Limb (tissue), 2 donors: ENCODE results near the gene PACSIN1.
"Not testable (repeated sequence)": the region's sequence is repeated elsewhere in the genome, so short reads cannot be mapped to it uniquely, and the experiment has no call there.

Experiments
- DNase-seq, 2 donors: peaks; one replicate each; pipeline ENCODE4 v3.0.0-alpha.2; 2016; ENCODE audit errors: extremely low spot score in 2 of 2

The PACSIN1 gene

GRCh38 chr6:34457742-34458735 is 7.8 kb upstream of the PACSIN1 start:
- no peak for DNase-seq

GRCh38 chr6:34459899-34460593 is 5.8 kb upstream of the PACSIN1 start:
- DNase-seq: no peak

GRCh38 chr6:34460796-34461507 is 4.9 kb upstream of the PACSIN1 start:
- DNase-seq: no peak

GRCh38 chr6:34462010-34462409 is 3.9 kb upstream of the PACSIN1 start:
- no peak for DNase-seq

GRCh38 chr6:34462551-34462971 is 3.3 kb upstream of the PACSIN1 start:
- DNase-seq: no peak

- no peak for DNase-seq
These were observed 2.6 kb upstream of the PACSIN1 start for GRCh38 chr6:34463299-34463698.

GRCh38 chr6:34463849-34464248 is 2.0 kb upstream of the PACSIN1 start:
- no peak for DNase-seq

- DNase-seq: no peak
These were observed 638 bp downstream of the PACSIN1 start for GRCh38 chr6:34466242-34467185.

GRCh38 chr6:34468378-34468892 is 2.6 kb downstream of the PACSIN1 start:
- DNase-seq: no peak

- no peak for DNase-seq
These were observed 3.6 kb downstream of the PACSIN1 start for GRCh38 chr6:34469499-34469898.

GRCh38 chr6:34472425-34472824 is 6.5 kb downstream of the PACSIN1 start:
- DNase-seq: no peak

- no peak for DNase-seq
These were observed 8.1 kb downstream of the PACSIN1 start for GRCh38 chr6:34473967-34474366.

- no peak for DNase-seq
These were observed 8.9 kb downstream of the PACSIN1 start for GRCh38 chr6:34474754-34475153.

GRCh38 chr6:34475238-34475682 is 9.4 kb downstream of the PACSIN1 start:
- DNase-seq: no peak

GRCh38 chr6:34475767-34476328 is 10.0 kb downstream of the PACSIN1 start:
- no peak for DNase-seq

- DNase-seq: peak in 1 of 2 donors; percentile 54
These were observed 10.6 kb downstream of the PACSIN1 start for GRCh38 chr6:34476447-34476846.

- DNase-seq: no peak
These were observed 11.0 kb downstream of the PACSIN1 start for GRCh38 chr6:34476921-34477320.

GRCh38 chr6:34478796-34479195 is 12.9 kb downstream of the PACSIN1 start:
- no peak for DNase-seq

GRCh38 chr6:34483781-34484180 is 17.9 kb downstream of the PACSIN1 start:
- DNase-seq: not testable (repeated sequence)

- no peak for DNase-seq
These were observed 18.5 kb downstream of the PACSIN1 start for GRCh38 chr6:34484391-34484790.
